T-cell (primary cell): ENCODE data around the gene SENP2. TPM values are rescaled to one million over a fixed set of nuclear protein-coding genes. Genes with fewer than 3 reads are reported as not detected.
"Not testable (repeated sequence)": the region's sequence is repeated elsewhere in the genome, so short reads cannot be mapped to it uniquely, and the experiment has no call there.

Source experiments
- ATAC-seq, 4 experiments: fragments of 200-7000 bp in 3 of 4; fragments of 150-1000 bp in 1 of 4; cut with Tn5 transposase; replicated peaks in 1 of 4; 1 replicate in 3 of 4; 2 replicates in 1 of 4; pipeline ENCODE4 v1.10.0; 2021; ENCODE audit warnings: moderate library complexity in 3 of 4, mild to moderate bottlenecking in 2 of 4, moderate number of reproducible peaks in 1 of 4
- CTCF ChIA-PET, 2 donors: fragments of 300-600 bp; sonication (Branson Sonifier 250); formaldehyde crosslinking; loops; one replicate each; lab custom pipeline; 2022; ENCODE audit warnings: antibody characterized with exemption in 2 of 2; lab: Charles Lee
- POLR2A ChIA-PET, 2 donors: fragments of 300-600 bp; sonication (Branson Sonifier 250); formaldehyde crosslinking; loops; one replicate each; lab custom pipeline; 2022; ENCODE audit warnings: antibody characterized with exemption in 2 of 2; lab: Charles Lee
- DNase-seq, 35 experiments: peaks; one replicate each; pipeline versions ENCODE4 v3.0.0 to v3.0.0-alpha.2; 2013 to 2023
- H3K27ac ChIP-seq: one replicate; pipeline ENCODE4 v1.5.1; 2013; ENCODE audit warnings: low read length
- H3K27me3 ChIP-seq, 2 experiments: replicated peaks in 1 of 2; 1 replicate in 1 of 2; 2 replicates in 1 of 2; pipeline versions ENCODE4 v1.6.1 to v1.7.0; 2013; ENCODE audit warnings: low read length in 1 of 2, mixed read lengths in 1 of 2; ENCODE audit not compliant: control insufficient read depth in 2 of 2, insufficient read depth in 2 of 2; ENCODE audit errors: extremely low read depth in 1 of 2
- H3K36me3 ChIP-seq, 2 donors: 1 replicate in 1 of 2; 2 replicates in 1 of 2; pipeline versions ENCODE4 v1.6.1 to v1.7.0; 2013; ENCODE audit warnings: low read length in 1 of 2; ENCODE audit not compliant: control insufficient read depth in 2 of 2, insufficient read depth in 1 of 2; ENCODE audit errors: extremely low read depth in 1 of 2
- H3K4me1 ChIP-seq, 2 experiments: 1 replicate in 1 of 2; 2 replicates in 1 of 2; pipeline versions ENCODE4 v1.6.1 to v1.7.0; 2013; ENCODE audit warnings: low read length in 2 of 2, mixed read lengths in 1 of 2; ENCODE audit not compliant: insufficient read depth in 2 of 2, control insufficient read depth in 1 of 2; ENCODE audit errors: extremely low read depth in 1 of 2
- H3K4me3 ChIP-seq, 2 donors: 1 replicate in 1 of 2; 2 replicates in 1 of 2; pipeline versions ENCODE4 v1.5.1 to v1.7.0; 2013; ENCODE audit warnings: mild to moderate bottlenecking in 2 of 2, low read length in 1 of 2, moderate library complexity in 1 of 2; ENCODE audit not compliant: control insufficient read depth in 1 of 2; ENCODE audit errors: extremely low read depth in 1 of 2
- H3K9me3 ChIP-seq: 2 replicates; pipeline ENCODE4 v1.7.0; 2013
- H3K27ac Mint-ChIP-seq, 2 donors: one replicate each; pipeline ENCODE4 v1.8.0; 2020 to 2021; ENCODE audit warnings: mild to moderate bottlenecking in 2 of 2, mixed read lengths in 2 of 2
- H3K27me3 Mint-ChIP-seq, 2 donors: one replicate each; pipeline ENCODE4 v1.8.0; 2021 to 2022; ENCODE audit warnings: mixed read lengths in 2 of 2
- H3K36me3 Mint-ChIP-seq: one replicate; pipeline ENCODE4 v1.8.0; 2021; ENCODE audit warnings: mixed read lengths
- H3K4me1 Mint-ChIP-seq, 3 donors: one replicate each; pipeline ENCODE4 v1.8.0; 2020 to 2022; ENCODE audit warnings: mixed read lengths in 3 of 3, mild to moderate bottlenecking in 1 of 3
- H3K4me3 Mint-ChIP-seq, 3 donors: one replicate each; pipeline ENCODE4 v1.8.0; 2020 to 2022; ENCODE audit warnings: mild to moderate bottlenecking in 3 of 3, mixed read lengths in 3 of 3, moderate library complexity in 3 of 3
- H3K9me3 Mint-ChIP-seq, 3 donors: one replicate each; pipeline ENCODE4 v1.8.0; 2020 to 2022; ENCODE audit warnings: mixed read lengths in 3 of 3
- WGBS: methylation state at CpG from one replicate; pipeline ENCODE4 v1.1.5; 2013; ENCODE audit warnings: missing lambda C conversion rate; ENCODE audit not compliant: insufficient coverage; 5-methylcytosine and 5-hydroxymethylcytosine counted together
- total RNA-seq, 35 experiments: library from RNA in 6 of 35; stranded (reverse) in 6 of 35; fragments of 120-200 nt in 1 of 35; gene quantifications; one replicate each; pipeline versions ENCODE4 v1.2.1 to v1.2.4 and lab custom pipeline; 2013 to 2026

SENP2 gene
- total RNA-seq, 5 donors from 2014 or later (not counting 1 experiment from before 2014, with no cell fraction given) = 33.1 to 56.1 (median 41.9) TPM

DNA sequence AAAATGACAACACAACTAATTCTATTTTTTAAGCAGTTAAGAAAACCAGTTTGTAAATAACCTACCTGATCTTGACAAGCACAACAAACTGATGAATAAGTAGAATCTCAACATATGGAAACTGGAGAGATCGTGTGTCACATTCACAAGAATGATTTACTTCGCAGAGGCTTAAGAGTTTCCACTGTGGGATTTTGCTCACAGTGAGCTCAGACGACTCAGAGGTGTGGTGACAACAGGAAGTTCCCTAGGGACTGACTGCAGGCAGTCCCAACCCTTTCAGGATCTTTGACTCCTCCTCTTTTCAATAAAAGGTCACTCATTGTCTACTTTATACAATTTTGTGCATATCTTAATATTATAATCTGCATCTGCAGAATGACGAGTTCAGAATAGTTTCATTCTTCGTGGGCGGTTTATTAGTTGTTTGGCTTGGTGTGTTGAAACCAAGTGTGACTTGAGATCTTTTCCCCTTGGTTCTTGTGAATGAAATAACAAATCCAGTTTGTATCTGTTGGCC, 33.7 kb upstream of the SENP2 start, which contains the start of gene LIPH:
TSS of gene LIPH (minus strand) at position 231 of the 520 bp plus-strand sequence. CDS start at position 114, 117 bp downstream.
- H3K9me3 ChIP-seq = no peaks in the 10 kb centered on the region
- H3K27ac ChIP-seq = no peak within 1 kb of the TSS
- Mint-ChIP-seq H3K27ac (no peak within 1 kb of the TSS), H3K9me3 (no peaks in the 10 kb centered on the region), H3K36me3 (no peaks in the 10 kb centered on the region), H3K4me1 (peaks cover 0 to 6% (median 0%) of the 10 kb centered on the region in 3 donors), H3K4me3 (no peak within 1 kb of the TSS), H3K27me3 (no peaks in the 10 kb centered on the region)
- WGBS = 45% methylated on average over 2 of the region's 6 CpGs
- H3K4me3 ChIP-seq = no peak within 1 kb of the TSS
- peak in 1 of 4 experiments; percentile 36 for ATAC-seq
- H3K36me3 ChIP-seq = no peaks in the 10 kb centered on the region
- no peak for DNase-seq
- CTCF ChIA-PET = interaction anchor here (0.6 kb wide), 3 partner anchors 9 to 136 kb away, joined by 3 to 8 read pairs (median 4); no protein-coding TSS in a partner anchor
- H3K4me1 ChIP-seq = no peaks in the 10 kb centered on the region
- H3K27me3 ChIP-seq = no peaks in the 10 kb centered on the region
- POLR2A ChIA-PET = no interaction called here

DNA sequence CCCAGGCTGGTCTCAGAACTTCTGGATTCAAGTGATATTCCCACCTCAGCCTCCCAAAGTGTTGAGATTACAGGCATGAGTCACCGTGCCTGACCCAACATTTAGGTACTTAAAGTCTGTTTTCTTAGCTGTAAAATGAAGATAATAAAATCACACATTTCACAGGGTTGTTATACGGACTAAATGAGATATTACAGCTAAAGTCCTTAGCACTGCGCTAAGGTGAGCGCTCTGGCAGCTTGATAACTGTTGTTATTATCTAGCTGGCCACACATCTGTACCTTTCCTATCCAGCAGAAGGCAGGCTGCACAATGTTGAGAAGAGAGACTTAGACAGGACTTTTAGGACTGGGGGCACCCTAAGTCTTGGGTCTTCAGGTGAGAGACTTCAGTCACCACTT, 31.0 kb upstream of the SENP2 start:
- no peaks in the 10 kb centered on the region for H3K9me3 ChIP-seq
- no CpG with 5 or more reads among the region's 4 CpGs for WGBS
- Mint-ChIP-seq H3K36me3 (no peaks in the 10 kb centered on the region), H3K27me3 (peaks cover 4 to 5% of the 10 kb centered on the region in 2 donors), H3K4me1 (peaks cover 8 to 16% (median 11%) of the 10 kb centered on the region in 3 donors), H3K4me3 (no peak overlapping the region), H3K27ac (no peak overlapping the region), H3K9me3 (no peaks in the 10 kb centered on the region)
- H3K27me3 ChIP-seq = peaks cover 0 to 10% of the 10 kb centered on the region in 2 experiments
- ATAC-seq (no peak), DNase-seq (no peak)
- no peaks in the 10 kb centered on the region for H3K36me3 ChIP-seq
- H3K4me3 ChIP-seq = no peak overlapping the region
- POLR2A ChIA-PET = no interaction called here
- H3K27ac ChIP-seq = no peak overlapping the region
- H3K4me1 ChIP-seq = peaks cover 0 to 11% of the 10 kb centered on the region in 2 experiments
- CTCF ChIA-PET = no interaction called here

DNA sequence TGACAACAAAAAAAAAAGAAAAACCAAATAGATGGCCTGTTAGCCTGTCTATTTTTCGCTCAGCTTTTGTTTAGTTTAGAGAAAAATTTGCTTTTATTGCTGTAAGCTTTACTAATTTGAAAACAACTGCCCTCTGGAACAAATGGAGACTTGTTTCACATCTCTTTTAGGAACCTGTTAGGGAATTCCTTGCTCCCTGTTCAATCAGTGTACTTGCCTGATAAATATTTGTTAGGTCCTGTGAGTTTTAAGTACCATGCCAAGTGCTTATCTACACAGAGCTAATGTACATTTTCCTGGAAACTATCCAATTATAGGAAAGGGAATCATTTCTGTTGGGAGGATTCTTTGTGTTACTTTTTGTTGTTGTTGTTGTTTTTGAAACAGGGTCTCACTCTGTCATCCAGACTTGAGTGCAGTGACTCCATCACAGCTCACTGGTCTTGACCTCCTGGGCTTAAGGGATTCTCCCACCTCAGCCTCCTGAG, 30.2 kb upstream of the SENP2 start:
- peaks cover 9 to 16% (median 11%) of the 10 kb centered on the region in 3 donors for H3K4me1 Mint-ChIP-seq
- H3K27me3 ChIP-seq = peaks cover 0 to 15% of the 10 kb centered on the region in 2 experiments
- POLR2A ChIA-PET = no interaction called here
- no peak overlapping the region for H3K4me3 ChIP-seq
- no peak for DNase-seq
- H3K4me3 Mint-ChIP-seq = no peak overlapping the region
- no peaks in the 10 kb centered on the region for H3K9me3 Mint-ChIP-seq
- H3K27me3 Mint-ChIP-seq = peaks cover 4 to 7% of the 10 kb centered on the region in 2 donors
- CTCF ChIA-PET = no interaction called here
- H3K36me3 Mint-ChIP-seq = no peaks in the 10 kb centered on the region
- H3K27ac ChIP-seq = no peak overlapping the region
- no peak for ATAC-seq
- no peaks in the 10 kb centered on the region for H3K36me3 ChIP-seq
- peaks cover 0 to 13% of the 10 kb centered on the region in 2 experiments for H3K4me1 ChIP-seq
- H3K9me3 ChIP-seq = no peaks in the 10 kb centered on the region
- WGBS = 40% methylated on average over 1 of the region's 1 CpG
- H3K27ac Mint-ChIP-seq = no peak overlapping the region

DNA sequence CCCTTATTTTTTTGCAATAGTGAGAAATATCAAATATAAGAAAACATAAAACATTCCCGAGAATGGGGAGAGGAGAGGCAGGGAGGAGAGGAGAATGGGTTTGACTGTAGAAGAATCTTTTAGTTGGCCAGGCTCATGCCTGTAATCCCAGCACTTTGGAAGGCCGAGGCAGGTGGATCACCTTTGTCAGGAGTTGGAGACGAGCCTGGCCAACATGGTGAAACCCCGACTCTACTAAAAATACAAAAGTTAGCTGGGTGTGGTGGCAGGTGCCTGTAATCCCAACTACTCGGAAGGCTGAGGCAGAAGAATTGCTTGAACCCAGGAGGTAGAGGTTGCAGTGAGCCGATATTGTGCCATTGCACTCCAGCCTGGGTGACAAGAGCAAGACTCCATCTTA, 29.5 kb upstream of the SENP2 start:
- H3K27ac Mint-ChIP-seq, H3K36me3 Mint-ChIP-seq, H3K27me3 Mint-ChIP-seq, CTCF ChIA-PET, DNase-seq, H3K4me3 ChIP-seq, ATAC-seq, H3K9me3 Mint-ChIP-seq, POLR2A ChIA-PET, H3K36me3 ChIP-seq, H3K9me3 ChIP-seq, H3K27ac ChIP-seq, H3K4me3 Mint-ChIP-seq: not testable (repeated sequence)
- Histone ChIP-seq H3K27me3 (peaks cover 0 to 22% of the 10 kb centered on the region in 2 experiments), H3K4me1 (peaks cover 2 to 20% of the 10 kb centered on the region in 2 experiments)
- peaks cover 12 to 22% (median 15%) of the 10 kb centered on the region in 3 donors for H3K4me1 Mint-ChIP-seq
- no CpG with 5 or more reads among the region's 6 CpGs for WGBS

DNA sequence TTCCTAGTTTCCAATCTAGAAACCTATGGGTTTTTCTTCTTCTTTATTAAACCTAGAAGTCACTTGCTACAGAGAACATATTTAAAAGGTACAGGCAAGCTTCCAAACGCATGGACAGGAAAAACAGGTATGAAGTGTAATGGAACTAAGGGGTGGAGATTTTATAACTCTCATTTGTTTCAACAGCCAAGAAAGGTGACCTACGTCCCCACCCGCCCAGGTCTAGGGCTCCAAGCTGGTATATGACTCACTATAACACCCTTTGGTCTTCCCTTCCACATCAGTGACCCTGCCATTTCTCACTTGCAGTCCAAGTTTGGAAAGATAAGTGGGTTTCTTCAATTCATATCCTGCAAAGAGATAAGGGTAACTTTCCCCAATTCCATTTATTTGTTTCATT, 27.7 kb upstream of the SENP2 start:
- Mint-ChIP-seq H3K4me1 (peaks cover 17 to 20% (median 19%) of the 10 kb centered on the region in 3 donors), H3K36me3 (no peaks in the 10 kb centered on the region), H3K4me3 (peak overlapping the region in 1 of 3 donors; percentile 71), H3K27me3 (peaks cover 4 to 11% of the 10 kb centered on the region in 2 donors), H3K9me3 (no peaks in the 10 kb centered on the region), H3K27ac (peak overlapping the region in 1 of 2 donors; percentile 70)
- no peak overlapping the region for H3K27ac ChIP-seq
- no peak overlapping the region for H3K4me3 ChIP-seq
- WGBS = no CpG with 5 or more reads among the region's 3 CpGs
- no peaks in the 10 kb centered on the region for H3K36me3 ChIP-seq
- ChIA-PET CTCF (interaction anchor here in 1 of 2 donors (0.6 kb wide), 2 partner anchors 51 to 54 kb away, joined by 3 to 5 read pairs; no protein-coding TSS in a partner anchor), POLR2A (no interaction called here)
- H3K4me1 ChIP-seq = peaks cover 5 to 22% of the 10 kb centered on the region in 2 experiments
- H3K9me3 ChIP-seq = no peaks in the 10 kb centered on the region
- ATAC-seq = no peak
- no peak for DNase-seq
- H3K27me3 ChIP-seq = peaks cover 0 to 22% of the 10 kb centered on the region in 2 experiments

DNA sequence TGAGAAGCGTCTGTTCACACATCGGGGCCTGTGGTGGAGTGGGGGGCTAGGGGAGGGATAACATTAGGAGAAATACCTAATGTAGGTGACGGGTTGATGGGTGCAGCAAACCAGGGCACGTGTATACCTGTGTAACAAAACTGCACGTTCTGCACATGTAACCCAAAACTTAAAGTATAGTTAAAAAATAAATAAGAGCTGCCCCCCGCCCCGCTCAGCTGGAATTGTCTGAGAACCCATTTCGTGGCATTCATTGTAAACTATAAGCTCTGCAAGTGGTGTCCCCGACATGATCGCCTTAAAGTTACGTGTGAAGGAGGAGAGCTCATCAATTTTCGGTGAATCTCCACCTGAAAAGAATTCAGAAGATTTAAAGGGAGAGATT, 26.4 kb upstream of the SENP2 start:
- Histone ChIP-seq H3K9me3 (no peaks in the 10 kb centered on the region), H3K4me3 (no peak overlapping the region), H3K27me3 (peaks cover 0 to 22% of the 10 kb centered on the region in 2 experiments), H3K27ac (no peak overlapping the region), H3K4me1 (peaks cover 5 to 22% of the 10 kb centered on the region in 2 experiments), H3K36me3 (no peaks in the 10 kb centered on the region)
- POLR2A ChIA-PET = interaction anchor here (0.6 to 0.8 kb wide), 2 partner anchors 18 to 26 kb away, joined by 6 to 9 read pairs; partner anchors contain the start of gene SENP2 (in 1 of the 2)
- no peaks in the 10 kb centered on the region for H3K9me3 Mint-ChIP-seq
- peaks cover 17 to 20% (median 19%) of the 10 kb centered on the region in 3 donors for H3K4me1 Mint-ChIP-seq
- H3K36me3 Mint-ChIP-seq = no peaks in the 10 kb centered on the region
- DNase-seq (no peak), ATAC-seq (no peak)
- peak overlapping the region in 2 of 3 donors; percentile 35 to 73 for H3K4me3 Mint-ChIP-seq
- CTCF ChIA-PET = interaction anchor here (0.6 to 1.4 kb wide), 6 partner anchors 12 to 1508 kb away, joined by 3 to 7 read pairs (median 3); partner anchors contain the start of gene SENP2 (in 1 of the 2)
- H3K27me3 Mint-ChIP-seq = peaks cover 4 to 11% of the 10 kb centered on the region in 2 donors
- WGBS = 79% methylated on average over 9 of the region's 12 CpGs
- no peak overlapping the region for H3K27ac Mint-ChIP-seq
